HepG2 (cell line): ENCODE measurements around the gene INAFM1. TPM values are rescaled to one million over a fixed set of nuclear protein-coding genes. Genes with fewer than 3 reads are reported as not detected.
A peak's percentile ranks its signal among the peaks of the same experiment; 100 is the strongest.

ENCODE experiments used
- DNMT3B ChIP-seq: conservative IDR thresholded peaks from 2 replicates; pipeline ENCODE4 v1.6.1; 2016; ENCODE audit warnings: missing biosample characterization, control low read depth
- HCFC1 ChIP-seq: fragments of 150-350 bp; IDR thresholded peaks from 2 replicates; pipeline ENCODE4 v1.6.1; 2014; ENCODE audit warnings: low read depth, low read length
- HNF1B ChIP-seq: sonication (generic); formaldehyde crosslinking; IDR thresholded peaks from 2 replicates; pipeline ENCODE4 v1.5.1; 2020; ENCODE audit warnings: mild to moderate bottlenecking, moderate library complexity, missing genetic modification reagents
- IRF9 ChIP-seq: sonication (generic); formaldehyde crosslinking; IDR thresholded peaks from 2 replicates; pipeline ENCODE4 v1.8.0; 2022; ENCODE audit warnings: missing genetic modification reagents, mild to moderate bottlenecking, borderline replicate concordance
- JUN ChIP-seq: sonication (generic); formaldehyde crosslinking; IDR thresholded peaks from 2 replicates; pipeline ENCODE4 v1.4.0; 2020; ENCODE audit warnings: mild to moderate bottlenecking, missing genetic modification reagents
- MLLT10 ChIP-seq: sonication (generic); formaldehyde crosslinking; IDR thresholded peaks from 2 replicates; pipeline ENCODE4 v1.4.0; 2020; ENCODE audit warnings: missing genetic modification reagents
- NCOA5 ChIP-seq: sonication (generic); formaldehyde crosslinking; IDR thresholded peaks from 2 replicates; pipeline ENCODE4 v1.4.0; 2020; ENCODE audit warnings: missing genetic modification reagents
- ZFP82 ChIP-seq: sonication (generic); formaldehyde crosslinking; IDR thresholded peaks from 2 replicates; pipeline ENCODE4 v1.5.1; 2020; ENCODE audit warnings: mild to moderate bottlenecking, missing genetic modification reagents, borderline replicate concordance
- ZNF18 ChIP-seq: sonication (generic); formaldehyde crosslinking; IDR thresholded peaks from 2 replicates; pipeline ENCODE4 v1.8.0; 2022; ENCODE audit warnings: mild to moderate bottlenecking, missing genetic modification reagents; ENCODE audit not compliant: insufficient replicate concordance
- ZNF530 ChIP-seq: sonication (generic); formaldehyde crosslinking; IDR thresholded peaks from 2 replicates; pipeline ENCODE4 v1.5.0; 2020; ENCODE audit warnings: low read depth, mild to moderate bottlenecking, missing genetic modification reagents
- ZNF556 ChIP-seq: sonication (generic); formaldehyde crosslinking; IDR thresholded peaks from 2 replicates; pipeline ENCODE4 v1.4.0; 2020; ENCODE audit warnings: mild to moderate bottlenecking, missing genetic modification reagents, borderline replicate concordance
- ZNF577 ChIP-seq: sonication (generic); formaldehyde crosslinking; IDR thresholded peaks from 2 replicates; pipeline ENCODE4 v1.4.0; 2020; ENCODE audit warnings: mild to moderate bottlenecking, low read depth, missing genetic modification reagents, borderline replicate concordance
- ZNF737 ChIP-seq: sonication (generic); formaldehyde crosslinking; IDR thresholded peaks from 2 replicates; pipeline ENCODE4 v1.5.0; 2020; ENCODE audit warnings: missing genetic modification reagents, mild to moderate bottlenecking, borderline replicate concordance
- ZNF770 ChIP-seq: sonication (generic); formaldehyde crosslinking; IDR thresholded peaks from 2 replicates; pipeline ENCODE4 v1.5.0; 2020; ENCODE audit warnings: mild to moderate bottlenecking, missing genetic modification reagents
- ZNF781 ChIP-seq: sonication (generic); formaldehyde crosslinking; IDR thresholded peaks from 2 replicates; pipeline ENCODE4 v1.5.1; 2020; ENCODE audit warnings: borderline replicate concordance, mild to moderate bottlenecking, missing genetic modification reagents; ENCODE audit errors: not compliant biosample characterization
- ZNF816 ChIP-seq: sonication (generic); formaldehyde crosslinking; IDR thresholded peaks from 2 replicates; pipeline ENCODE4 v1.8.0; 2022; ENCODE audit warnings: missing genetic modification reagents, mild to moderate bottlenecking, borderline replicate concordance
- ZNF841 ChIP-seq: sonication (generic); formaldehyde crosslinking; IDR thresholded peaks from 2 replicates; pipeline ENCODE4 v1.8.1; 2023; ENCODE audit warnings: missing genetic modification reagents, borderline replicate concordance
- polyA plus RNA-seq, 8 experiments: library from polyadenylated mRNA; depleted of rRNA in 3 of 8; stranded (reverse) in 7 of 8; unstranded in 1 of 8; fragments of >200 nt; fragmentation: Illumina TruSeq in 4 of 8; extraction: Trizol in 4 of 8; gene quantifications; 2 replicates each; pipeline versions ENCODE4 v1.2.1 to v1.2.3, GENCODE V29; 2011 to 2016; ENCODE audit warnings: low read depth in 4 of 8, missing spikeins in 1 of 8, mixed read lengths in 1 of 8; ENCODE audit not compliant: insufficient read depth in 1 of 8
- total RNA-seq, 5 experiments: library from RNA; depleted of rRNA; stranded (reverse); fragments of >200 nt; fragmentation: Illumina TruSeq; extraction: Trizol; gene quantifications; 2 replicates each; pipeline ENCODE4 v1.2.3, GENCODE V29; 2016; ENCODE audit warnings: low read depth in 1 of 5
- TF ChIP-seq, protein P1 (sequence below): sonication (generic); formaldehyde crosslinking; IDR thresholded peaks from 2 replicates; pipeline ENCODE4 v1.4.0; 2020; ENCODE audit warnings: mild to moderate bottlenecking, missing genetic modification reagents

INAFM1 gene
- total and polyA plus RNA-seq, 2 of the 13 experiments (the other 11 are each of a cell fraction or from before 2014, with no cell fraction given): 0.88 to 1.9 TPM

DNA sequence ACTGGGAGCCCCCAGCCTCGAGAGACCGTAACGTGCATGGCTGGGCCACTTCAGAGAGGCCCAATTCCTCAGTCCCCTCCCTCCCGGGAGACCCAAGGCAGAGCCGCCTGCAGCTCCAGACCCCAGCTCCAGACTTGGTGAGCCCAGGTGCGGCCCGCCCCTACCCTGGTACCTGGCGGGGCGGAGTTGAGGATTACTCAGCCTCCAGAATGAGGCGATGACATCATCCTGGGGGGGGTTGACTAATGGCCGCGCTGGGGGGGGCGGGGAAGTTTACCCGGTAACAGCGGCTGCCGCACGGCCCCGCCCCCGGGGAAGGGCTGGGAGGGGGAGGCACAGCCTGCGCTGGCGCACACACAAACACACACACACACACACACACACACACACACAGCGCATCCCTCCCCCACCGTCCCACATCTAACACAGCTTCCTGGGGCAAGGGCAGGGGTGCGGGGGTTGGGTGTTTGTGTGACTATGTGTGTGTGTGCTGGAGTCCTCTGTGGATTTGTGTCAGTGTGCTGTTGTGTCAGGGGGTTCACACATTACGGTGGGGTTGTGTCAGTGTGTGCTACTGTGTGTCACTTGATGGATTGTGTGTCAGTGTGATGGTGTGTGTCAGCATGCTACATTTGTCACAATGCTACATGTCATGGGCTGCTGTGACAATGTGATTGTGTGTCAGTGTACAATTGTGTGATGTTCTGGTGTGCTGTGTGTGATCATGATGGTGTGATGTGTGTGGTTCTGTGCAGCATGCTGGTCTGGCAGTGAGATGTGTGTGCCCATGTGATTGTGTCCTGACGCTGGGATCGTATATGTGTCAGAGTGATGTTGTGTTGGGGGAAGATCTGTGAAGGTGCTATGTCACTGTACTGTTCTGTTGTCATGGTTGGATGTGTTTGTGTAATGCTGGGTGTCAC is 33.4 kb upstream of the INAFM1 start (continued):
- TF ChIP-seq, protein P1, sequence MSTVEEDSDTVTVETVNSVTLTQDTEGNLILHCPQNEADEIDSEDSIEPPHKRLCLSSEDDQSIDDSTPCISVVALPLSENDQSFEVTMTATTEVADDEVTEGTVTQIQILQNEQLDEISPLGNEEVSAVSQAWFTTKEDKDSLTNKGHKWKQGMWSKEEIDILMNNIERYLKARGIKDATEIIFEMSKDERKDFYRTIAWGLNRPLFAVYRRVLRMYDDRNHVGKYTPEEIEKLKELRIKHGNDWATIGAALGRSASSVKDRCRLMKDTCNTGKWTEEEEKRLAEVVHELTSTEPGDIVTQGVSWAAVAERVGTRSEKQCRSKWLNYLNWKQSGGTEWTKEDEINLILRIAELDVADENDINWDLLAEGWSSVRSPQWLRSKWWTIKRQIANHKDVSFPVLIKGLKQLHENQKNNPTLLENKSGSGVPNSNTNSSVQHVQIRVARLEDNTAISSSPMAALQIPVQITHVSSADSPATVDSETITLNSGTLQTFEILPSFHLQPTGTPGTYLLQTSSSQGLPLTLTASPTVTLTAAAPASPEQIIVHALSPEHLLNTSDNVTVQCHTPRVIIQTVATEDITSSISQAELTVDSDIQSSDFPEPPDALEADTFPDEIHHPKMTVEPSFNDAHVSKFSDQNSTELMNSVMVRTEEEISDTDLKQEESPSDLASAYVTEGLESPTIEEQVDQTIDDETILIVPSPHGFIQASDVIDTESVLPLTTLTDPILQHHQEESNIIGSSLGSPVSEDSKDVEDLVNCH (CRISPR knock-in tag): no peak
- TF ChIP-seq ZNF841 (CRISPR knock-in tag) (0 out of 2 replicates have a peak, but pooled peaks have one; percentile 44), IRF9 (CRISPR knock-in tag) (no peak), ZNF816 (CRISPR knock-in tag) (no peak), JUN (peak; percentile 91), ZNF556 (CRISPR knock-in tag) (no peak), DNMT3B (CRISPR knock-in tag) (no peak), ZNF577 (CRISPR knock-in tag) (no peak), HCFC1 (no peak), ZNF530 (CRISPR knock-in tag) (no peak), ZNF18 (CRISPR knock-in tag) (no peak), ZNF770 (CRISPR knock-in tag) (no peak), HNF1B (CRISPR knock-in tag) (no peak), ZNF737 (CRISPR knock-in tag) (no peak), MLLT10 (CRISPR knock-in tag) (no peak), NCOA5 (CRISPR knock-in tag) (no peak), ZFP82 (CRISPR knock-in tag) (no peak), ZNF781 (CRISPR knock-in tag) (no peak)
